ENCODE data around the gene SASH3. TPM values are rescaled to one million over a fixed set of nuclear protein-coding genes. Genes with fewer than 3 reads are reported as not detected.

The SASH3 gene
- total and polyA plus RNA-seq, 2 donors (not counting 1 experiment from before 2014, with no cell fraction given), result not detected

GRCh38 chrX:129825746-129826505 is 46.2 kb downstream of the SASH3 start:
- Histone ChIP-seq H3K4me3 (replicated peaks in 1 of 4; ENCODE audit: control extremely low read depth in 1 of 4, insufficient read depth in 1 of 4, low read depth in 3 of 4, low read length in 4 of 4) (no peak overlapping the region), H4K20me1 (ENCODE audit: control insufficient read depth, extremely low read depth, insufficient read depth, low read length) (no peaks in the 10 kb centered on the region), H3K4me1 (ENCODE audit: control insufficient read depth, extremely low read depth, insufficient read depth, low read length) (no peaks in the 10 kb centered on the region), H2AFZ (ENCODE audit: low read length) (no peak overlapping the region), H3K27me3 (ENCODE audit: control insufficient read depth, insufficient read depth, low read length) (no peaks in the 10 kb centered on the region), H3K9ac (ENCODE audit: insufficient read depth, low read length) (no peak overlapping the region), H3K79me2 (ENCODE audit: control insufficient read depth, insufficient read depth, low read length) (no peaks in the 10 kb centered on the region), H3K27ac (ENCODE audit: insufficient read depth, low read length) (no peak overlapping the region), H3K9me3 (ENCODE audit: control insufficient read depth, insufficient read depth, low read depth, low read length) (no peaks in the 10 kb centered on the region), H3K4me2 (ENCODE audit: extremely low read depth, insufficient read depth, low read length) (no peak overlapping the region), H3K36me3 (ENCODE audit: control insufficient read depth, insufficient read depth, low read length) (peaks cover 2% of the 10 kb centered on the region)
- TF ChIP-seq EZH2 (IDR thresholded peaks at IDR 0.05; ENCODE audit: low read length, missing control alignments) (no peak), CTCF (conservative IDR thresholded peaks at IDR 0.05 in 1 of 2, IDR thresholded peaks at IDR 0.05 in 1 of 2; ENCODE audit: low read depth in 1 of 2, low read length in 2 of 2) (no peak)
- no peak for DNase-seq (ENCODE audit: low read depth in 2 of 2)

DNA sequence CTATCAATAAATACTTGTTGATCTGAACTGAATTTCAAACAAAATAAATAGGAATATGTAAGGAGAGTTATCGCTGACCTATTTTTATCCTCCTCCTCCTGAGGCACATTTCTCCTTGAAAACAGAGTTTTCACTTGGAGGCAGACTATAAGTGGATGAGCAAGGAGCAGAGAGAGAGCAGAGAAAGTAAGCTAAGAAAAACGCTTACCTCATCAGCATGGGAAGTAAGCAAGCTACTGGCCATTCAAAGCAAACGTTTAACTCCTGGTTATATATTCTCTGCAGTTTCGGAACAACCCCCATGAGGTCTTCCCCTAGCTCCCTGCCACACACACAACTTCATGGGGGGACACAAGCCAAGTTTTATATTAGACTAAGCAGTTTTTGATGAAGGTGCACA is 50.7 kb downstream of the SASH3 start:
- no peaks in the 10 kb centered on the region for H3K79me2 ChIP-seq (ENCODE audit: control insufficient read depth, insufficient read depth, low read length)
- DNase-seq (ENCODE audit: low read depth in 2 of 2), result peak in 1 of 2 donors; percentile 11
- H3K27me3 ChIP-seq (ENCODE audit: control insufficient read depth, insufficient read depth, low read length), result no peaks in the 10 kb centered on the region
- no peak overlapping the region for H3K27ac ChIP-seq (ENCODE audit: insufficient read depth, low read length)
- H4K20me1 ChIP-seq (ENCODE audit: control insufficient read depth, extremely low read depth, insufficient read depth, low read length), result no peaks in the 10 kb centered on the region
- H3K36me3 ChIP-seq (ENCODE audit: control insufficient read depth, insufficient read depth, low read length), result peaks cover 2% of the 10 kb centered on the region
- H3K9ac ChIP-seq (ENCODE audit: insufficient read depth, low read length), result no peak overlapping the region
- no peak overlapping the region for H3K4me3 ChIP-seq (replicated peaks in 1 of 4; ENCODE audit: control extremely low read depth in 1 of 4, insufficient read depth in 1 of 4, low read depth in 3 of 4, low read length in 4 of 4)
- no peaks in the 10 kb centered on the region for H3K9me3 ChIP-seq (ENCODE audit: control insufficient read depth, insufficient read depth, low read depth, low read length)
- peaks cover 2% of the 10 kb centered on the region for H3K4me1 ChIP-seq (ENCODE audit: control insufficient read depth, extremely low read depth, insufficient read depth, low read length)
- TF ChIP-seq CTCF (conservative IDR thresholded peaks at IDR 0.05 in 1 of 2, IDR thresholded peaks at IDR 0.05 in 1 of 2; ENCODE audit: low read depth in 1 of 2, low read length in 2 of 2) (no peak), EZH2 (IDR thresholded peaks at IDR 0.05; ENCODE audit: low read length, missing control alignments) (no peak)
- no peak overlapping the region for H2AFZ ChIP-seq (ENCODE audit: low read length)
- no peak overlapping the region for H3K4me2 ChIP-seq (ENCODE audit: extremely low read depth, insufficient read depth, low read length)

GRCh38 chrX:129831091-129831885 is 51.5 kb downstream of the SASH3 start:
- H3K79me2 ChIP-seq (ENCODE audit: control insufficient read depth, insufficient read depth, low read length), result no peaks in the 10 kb centered on the region
- H2AFZ ChIP-seq (ENCODE audit: low read length), result no peak overlapping the region
- H3K9me3 ChIP-seq (ENCODE audit: control insufficient read depth, insufficient read depth, low read depth, low read length), result no peaks in the 10 kb centered on the region
- H3K4me1 ChIP-seq (ENCODE audit: control insufficient read depth, extremely low read depth, insufficient read depth, low read length), result peaks cover 2% of the 10 kb centered on the region
- no peaks in the 10 kb centered on the region for H4K20me1 ChIP-seq (ENCODE audit: control insufficient read depth, extremely low read depth, insufficient read depth, low read length)
- no peak overlapping the region for H3K4me3 ChIP-seq (replicated peaks in 1 of 4; ENCODE audit: control extremely low read depth in 1 of 4, insufficient read depth in 1 of 4, low read depth in 3 of 4, low read length in 4 of 4)
- no peak for DNase-seq (ENCODE audit: low read depth in 2 of 2)
- no peaks in the 10 kb centered on the region for H3K27me3 ChIP-seq (ENCODE audit: control insufficient read depth, insufficient read depth, low read length)
- TF ChIP-seq CTCF (conservative IDR thresholded peaks at IDR 0.05 in 1 of 2, IDR thresholded peaks at IDR 0.05 in 1 of 2; ENCODE audit: low read depth in 1 of 2, low read length in 2 of 2) (no peak), EZH2 (IDR thresholded peaks at IDR 0.05; ENCODE audit: low read length, missing control alignments) (no peak)
- no peak overlapping the region for H3K9ac ChIP-seq (ENCODE audit: insufficient read depth, low read length)
- H3K4me2 ChIP-seq (ENCODE audit: extremely low read depth, insufficient read depth, low read length), result no peak overlapping the region
- peaks cover 2% of the 10 kb centered on the region for H3K36me3 ChIP-seq (ENCODE audit: control insufficient read depth, insufficient read depth, low read length)
- H3K27ac ChIP-seq (ENCODE audit: insufficient read depth, low read length), result no peak overlapping the region

Measured in fibroblast of lung (primary cell).